Nephron (organoid): ENCODE measurements around the gene HMCN1.

Experiments
- H3K27ac Mint-ChIP-seq, 3 experiments: 2 replicates each; pipeline ENCODE4 v1.8.0; 2020; ENCODE audit warnings: mixed read lengths in 3 of 3, mild to moderate bottlenecking in 2 of 3, moderate library complexity in 1 of 3
- H3K27me3 Mint-ChIP-seq: 2 replicates; pipeline ENCODE4 v1.8.0; 2021; ENCODE audit warnings: low read depth, mild to moderate bottlenecking, moderate library complexity, mixed read lengths
- H3K36me3 Mint-ChIP-seq: 2 replicates; pipeline ENCODE4 v1.8.0; 2020; ENCODE audit warnings: low read depth, mixed read lengths
- H3K4me1 Mint-ChIP-seq: 2 replicates; pipeline ENCODE4 v1.8.0; 2020; ENCODE audit warnings: mixed read lengths
- H3K4me3 Mint-ChIP-seq, 3 experiments: 2 replicates each; pipeline ENCODE4 v1.8.0; 2020; ENCODE audit warnings: mild to moderate bottlenecking in 3 of 3, mixed read lengths in 3 of 3, moderate library complexity in 2 of 3
- H3K9me3 Mint-ChIP-seq: 2 replicates; pipeline ENCODE4 v1.8.0; 2020; ENCODE audit warnings: mixed read lengths
- CTCF ChIP-seq, 3 experiments: fragments of 200-600 bp; sonication (generic); IDR thresholded peaks; one replicate each; pipeline ENCODE4 v1.5.0; 2021; ENCODE audit warnings: antibody characterized with exemption in 3 of 3; ENCODE audit not compliant: unreplicated experiment in 3 of 3

The HMCN1 gene

GRCh38 chr1:186144505-186144904 lies 410.3 kb downstream of the HMCN1 start:
- H3K4me3 Mint-ChIP-seq = no peak overlapping the region
- no peaks in the 10 kb centered on the region for H3K4me1 Mint-ChIP-seq
- H3K9me3 Mint-ChIP-seq = peaks cover 2% of the 10 kb centered on the region
- peaks cover 49% of the 10 kb centered on the region for H3K36me3 Mint-ChIP-seq
- TF ChIP-seq CTCF (IDR thresholded peaks at IDR 0.05; ENCODE audit: unreplicated experiment in 3 of 3) = no peak
- no peak overlapping the region for H3K27ac Mint-ChIP-seq
- H3K27me3 Mint-ChIP-seq = no peaks in the 10 kb centered on the region

DNA sequence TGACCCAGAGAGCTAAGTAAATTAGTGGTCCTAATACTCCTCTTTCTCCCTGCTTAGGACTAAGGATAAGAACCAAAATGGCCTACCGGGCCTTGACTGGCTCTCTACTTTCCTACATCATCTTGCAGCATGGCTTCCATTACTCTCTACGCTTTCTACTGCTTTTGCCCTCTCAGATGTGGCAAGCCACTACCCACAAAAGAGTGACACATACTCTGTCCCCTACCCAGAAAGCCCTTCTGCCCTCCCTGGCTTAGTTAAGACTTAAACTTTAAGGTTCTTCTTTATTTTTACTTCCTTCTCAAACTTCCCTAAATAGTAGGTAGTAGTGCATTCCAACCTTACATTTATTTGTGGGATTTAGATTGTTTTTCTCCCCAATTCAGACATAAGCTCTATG lies 412.8 kb downstream of the HMCN1 start:
- Mint-ChIP-seq H3K9me3 (no peaks in the 10 kb centered on the region), H3K36me3 (peaks cover 48% of the 10 kb centered on the region), H3K4me3 (no peak overlapping the region), H3K4me1 (no peaks in the 10 kb centered on the region), H3K27ac (no peak overlapping the region), H3K27me3 (no peaks in the 10 kb centered on the region)
- no peak for TF ChIP-seq CTCF (IDR thresholded peaks at IDR 0.05; ENCODE audit: unreplicated experiment in 3 of 3)

- H3K4me1 Mint-ChIP-seq = no peaks in the 10 kb centered on the region
- H3K4me3 Mint-ChIP-seq = no peak overlapping the region
- H3K9me3 Mint-ChIP-seq = no peaks in the 10 kb centered on the region
- TF ChIP-seq CTCF (IDR thresholded peaks at IDR 0.05; ENCODE audit: unreplicated experiment in 3 of 3) = no peak
- H3K36me3 Mint-ChIP-seq = peaks cover 49% of the 10 kb centered on the region
- H3K27ac Mint-ChIP-seq = no peak overlapping the region
- H3K27me3 Mint-ChIP-seq = no peaks in the 10 kb centered on the region
These were observed 415.4 kb downstream of the HMCN1 start for GRCh38 chr1:186149591-186149990.

DNA sequence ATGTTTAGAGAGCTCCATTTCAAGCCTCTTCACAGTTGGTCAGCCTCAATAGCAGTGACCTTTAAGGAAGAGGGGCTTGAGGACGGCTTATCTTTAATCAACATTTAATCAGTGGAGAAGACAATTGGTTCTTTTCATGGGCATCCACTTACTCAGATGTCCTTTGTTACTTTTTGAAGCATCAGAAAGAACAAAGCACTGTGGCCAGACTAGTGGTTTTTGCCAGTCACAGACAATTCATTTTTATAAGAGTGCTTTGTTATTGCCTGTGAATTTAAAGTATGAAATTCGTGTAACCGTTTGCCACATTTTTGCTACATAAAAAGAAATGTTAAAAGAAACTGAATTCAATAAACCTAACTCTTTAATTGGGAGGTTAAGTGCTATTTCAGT lies 418.0 kb downstream of the HMCN1 start:
- no peak for TF ChIP-seq CTCF (IDR thresholded peaks at IDR 0.05; ENCODE audit: unreplicated experiment in 3 of 3)
- Mint-ChIP-seq H3K4me1 (no peaks in the 10 kb centered on the region), H3K9me3 (no peaks in the 10 kb centered on the region), H3K4me3 (no peak overlapping the region), H3K27me3 (no peaks in the 10 kb centered on the region), H3K27ac (no peak overlapping the region), H3K36me3 (peaks cover 32% of the 10 kb centered on the region)

- no peaks in the 10 kb centered on the region for H3K27me3 Mint-ChIP-seq
- no peak for TF ChIP-seq CTCF (IDR thresholded peaks at IDR 0.05; ENCODE audit: unreplicated experiment in 3 of 3)
These were observed 418.5 kb downstream of the HMCN1 start for GRCh38 chr1:186152620-186153239.

DNA sequence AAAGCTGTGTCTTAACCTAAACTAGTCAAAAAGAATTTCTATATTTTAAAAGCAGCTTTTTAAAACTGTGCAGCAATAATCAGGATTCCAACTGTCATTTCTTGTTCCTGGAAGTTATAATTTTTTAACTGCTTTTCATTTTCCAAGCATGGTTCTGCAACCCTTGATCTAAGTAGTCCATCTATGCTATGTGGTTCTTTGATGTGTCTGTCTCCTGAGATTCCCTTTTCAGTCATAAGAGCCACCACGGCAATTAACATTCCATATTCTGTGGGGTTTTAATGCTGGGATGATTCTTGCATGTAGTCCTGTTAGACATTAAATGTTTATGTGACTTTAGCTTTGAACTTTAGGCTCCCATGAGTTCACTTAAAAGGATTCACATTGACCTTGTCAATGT lies 420.5 kb downstream of the HMCN1 start:
- H3K4me3 Mint-ChIP-seq = no peak overlapping the region
- no peak for TF ChIP-seq CTCF (IDR thresholded peaks at IDR 0.05; ENCODE audit: unreplicated experiment in 3 of 3)
- no peaks in the 10 kb centered on the region for H3K9me3 Mint-ChIP-seq
- no peak overlapping the region for H3K27ac Mint-ChIP-seq
- H3K36me3 Mint-ChIP-seq = peaks cover 17% of the 10 kb centered on the region
- H3K4me1 Mint-ChIP-seq = no peaks in the 10 kb centered on the region
- no peaks in the 10 kb centered on the region for H3K27me3 Mint-ChIP-seq

More at GRCh38 chr1:186152620-186153239, 418.5 kb downstream of the HMCN1 start:
- no peak overlapping the region for H3K27ac Mint-ChIP-seq
- H3K9me3 Mint-ChIP-seq = no peaks in the 10 kb centered on the region
- no peak overlapping the region for H3K4me3 Mint-ChIP-seq
- H3K36me3 Mint-ChIP-seq = peaks cover 28% of the 10 kb centered on the region
- H3K4me1 Mint-ChIP-seq = no peaks in the 10 kb centered on the region
